GM18498 (cell line): Measurements from ENCODE around the gene WFDC1.

Source experiments
- ATAC-seq: cut with Tn5 transposase; IDR thresholded peaks from one replicate; pipeline ENCODE4 v1.9.1; 2021; ENCODE audit warnings: mild to moderate bottlenecking, moderate library complexity; ENCODE audit not compliant: unreplicated experiment

The WFDC1 gene

GRCh38 chr16:84350685-84351400 lies 56.2 kb downstream of the WFDC1 start:
- ATAC-seq: no peak

GRCh38 chr16:84351630-84352029 lies 57.0 kb downstream of the WFDC1 start:
- ATAC-seq: no peak

DNA sequence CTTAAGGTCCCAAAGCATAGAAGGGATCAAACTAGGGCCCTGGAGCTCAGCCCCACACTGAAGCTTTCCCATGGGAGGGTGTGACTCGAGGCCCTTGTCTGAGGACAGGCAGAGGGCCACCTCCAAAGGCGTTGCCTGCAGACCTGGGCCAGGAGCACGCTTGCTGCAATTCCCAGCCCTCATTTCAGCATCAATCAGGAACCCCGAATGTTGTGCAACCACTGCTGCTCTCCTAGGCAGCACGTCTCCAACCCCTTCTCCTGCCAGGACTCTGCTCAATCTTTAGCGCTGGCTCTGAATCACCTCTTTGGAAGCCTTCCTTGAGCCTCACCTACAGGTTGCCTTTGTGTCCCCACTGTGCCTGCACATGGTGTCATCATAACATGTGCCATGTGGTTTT lies 59.6 kb downstream of the WFDC1 start:
- no peak for ATAC-seq

- ATAC-seq: no peak
Measured at GRCh38 chr16:84355149-84355548, 60.5 kb downstream of the WFDC1 start.

DNA sequence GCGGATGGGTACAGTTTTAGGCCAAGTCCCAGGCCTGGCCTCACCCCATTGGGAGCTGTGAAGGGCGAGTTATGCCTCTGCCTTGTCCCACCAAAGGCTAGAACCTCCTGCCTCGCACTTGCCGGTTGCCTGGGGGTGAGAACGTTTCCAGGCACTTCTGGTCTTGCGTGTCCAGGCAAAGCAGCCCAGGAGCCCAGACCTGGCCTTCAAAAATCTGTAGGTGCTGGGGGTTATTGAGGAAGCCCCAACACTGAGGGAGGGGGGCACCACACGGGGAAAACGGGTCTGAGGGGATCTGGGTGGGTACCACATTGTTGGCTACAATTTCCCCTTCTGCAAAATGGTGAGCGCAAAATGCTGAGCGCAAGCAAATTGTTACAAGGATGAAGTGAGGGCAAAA lies 61.5 kb downstream of the WFDC1 start:
- no peak for ATAC-seq

DNA sequence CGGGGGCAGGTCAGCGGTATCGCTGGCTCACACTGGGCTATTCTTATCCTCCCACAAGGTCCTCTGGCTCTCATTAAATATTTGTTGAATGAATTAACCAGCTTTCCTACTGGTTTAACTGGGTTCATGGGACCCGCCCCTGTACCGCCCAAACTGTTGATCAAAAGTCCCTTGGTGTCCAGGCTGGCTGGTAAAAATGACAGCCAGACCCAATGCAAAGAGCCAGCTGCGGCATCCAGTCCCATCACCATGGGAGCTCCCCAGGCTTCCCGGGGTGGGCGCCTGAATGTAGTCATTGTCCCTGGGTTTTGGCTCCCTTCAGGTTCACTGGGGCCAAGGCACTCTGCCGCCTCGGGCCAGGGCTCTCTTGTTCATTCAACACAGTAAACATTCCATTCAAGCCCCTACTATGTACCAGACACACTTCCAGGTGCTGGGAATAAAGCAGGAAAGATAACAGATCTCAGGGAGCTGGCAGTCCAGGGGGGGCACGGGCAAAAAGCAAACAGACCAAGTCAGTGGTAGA lies 62.0 kb downstream of the WFDC1 start:
- ATAC-seq: no peak

DNA sequence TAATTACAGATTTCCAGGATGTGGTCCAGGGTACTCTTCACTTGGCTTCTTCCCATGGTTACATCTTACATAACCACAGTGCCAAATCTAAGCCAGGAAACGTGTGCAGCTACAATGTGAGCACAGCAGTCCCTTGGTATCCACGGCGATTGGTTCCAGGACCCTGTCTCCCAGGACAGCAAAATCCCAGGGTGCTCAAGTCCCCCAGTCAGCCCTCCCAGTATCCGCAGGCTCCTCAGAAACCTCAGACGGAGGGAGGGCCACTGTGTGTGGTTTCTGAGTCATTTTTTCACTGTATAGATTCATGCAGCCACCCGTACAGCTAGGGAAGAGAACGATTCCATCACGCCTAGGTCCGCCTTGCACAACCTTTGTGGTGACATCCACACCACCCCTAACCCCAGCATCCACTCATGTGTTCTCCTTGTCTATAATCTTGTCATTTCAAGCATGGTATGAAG lies 62.5 kb downstream of the WFDC1 start:
- ATAC-seq: no peak

GRCh38 chr16:84358601-84359295 lies 64.1 kb downstream of the WFDC1 start:
- no peak for ATAC-seq

- no peak for ATAC-seq
Measured at GRCh38 chr16:84359326-84359725, 64.6 kb downstream of the WFDC1 start.

DNA sequence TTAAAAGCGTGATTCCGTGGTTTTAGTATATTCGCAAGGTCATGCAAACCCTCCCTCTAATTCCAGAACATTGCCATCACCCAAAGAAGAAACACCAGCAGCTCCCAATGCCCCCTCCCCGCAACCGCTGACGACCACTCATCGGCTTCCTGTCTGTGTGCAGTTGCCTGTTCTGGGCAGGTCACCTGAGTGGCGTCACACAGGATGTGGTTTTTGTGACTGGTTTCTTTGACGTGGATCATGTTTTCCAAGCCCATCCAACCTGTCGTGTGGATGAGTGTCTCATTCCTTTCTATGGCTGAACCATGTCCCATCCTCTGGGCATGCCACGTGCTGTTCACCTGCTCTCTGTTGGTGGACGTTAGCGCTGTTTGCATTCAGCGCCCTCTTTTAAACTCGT lies 65.5 kb downstream of the WFDC1 start:
- no peak for ATAC-seq

DNA sequence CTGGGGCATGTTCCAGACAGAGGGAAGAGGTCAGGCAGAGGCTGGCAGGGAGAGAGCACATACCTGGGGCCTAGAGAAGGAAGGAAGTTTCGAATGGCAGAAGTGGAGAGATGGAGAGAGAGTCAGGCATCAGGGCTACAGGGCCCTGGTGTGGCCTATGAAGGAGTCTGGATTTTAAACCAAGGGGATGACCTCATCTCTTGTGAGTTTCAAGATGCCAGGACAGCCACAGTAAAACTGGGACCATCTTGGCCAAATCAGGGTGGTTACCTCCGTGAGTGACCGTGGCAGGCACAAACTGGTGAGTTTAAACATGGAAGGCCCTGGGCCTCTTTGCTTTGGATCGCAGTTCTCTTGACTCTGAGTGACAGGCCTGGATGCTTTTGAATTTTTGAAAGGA lies 66.1 kb downstream of the WFDC1 start:
- ATAC-seq: no peak

DNA sequence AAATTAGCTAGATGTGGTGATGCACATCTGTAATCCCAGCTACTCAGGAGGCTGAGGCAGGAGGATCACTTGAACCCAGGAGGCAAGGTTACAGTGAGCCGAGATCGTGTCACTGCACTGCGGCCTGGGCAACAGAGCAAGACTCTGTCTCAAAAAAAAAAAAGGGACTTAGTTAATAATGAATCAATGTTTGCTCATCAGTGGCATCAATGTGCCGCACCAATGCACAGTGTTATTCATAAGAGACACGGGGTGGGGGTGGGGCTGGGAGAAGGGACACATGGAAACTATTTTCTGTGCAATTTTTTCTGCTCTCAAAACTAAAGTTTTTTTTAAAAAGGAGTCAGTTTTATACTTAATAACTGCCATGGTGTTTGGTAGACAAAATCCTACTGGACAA lies 66.9 kb downstream of the WFDC1 start:
- no peak for ATAC-seq

GRCh38 chr16:84362471-84362941 lies 67.8 kb downstream of the WFDC1 start:
- no peak for ATAC-seq

DNA sequence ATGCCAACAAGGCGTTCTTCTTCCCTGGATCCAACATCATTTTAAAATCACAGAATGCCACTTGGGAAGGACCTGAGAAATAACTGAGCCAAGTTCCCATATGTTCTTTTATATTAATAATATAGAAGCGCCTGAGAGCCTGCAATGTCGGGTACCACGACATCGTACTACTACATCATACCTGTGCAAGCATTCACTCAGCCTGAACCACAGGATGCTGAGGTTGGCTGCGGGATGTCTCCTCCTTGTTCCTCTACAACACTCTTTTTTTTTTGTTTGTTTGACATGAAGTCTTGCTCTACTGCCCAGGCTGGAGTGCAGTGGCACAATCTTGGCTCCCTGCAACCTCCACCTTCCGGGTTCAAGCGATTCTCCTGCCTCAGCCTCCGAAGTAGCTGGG lies 71.5 kb downstream of the WFDC1 start:
- no peak for ATAC-seq

DNA sequence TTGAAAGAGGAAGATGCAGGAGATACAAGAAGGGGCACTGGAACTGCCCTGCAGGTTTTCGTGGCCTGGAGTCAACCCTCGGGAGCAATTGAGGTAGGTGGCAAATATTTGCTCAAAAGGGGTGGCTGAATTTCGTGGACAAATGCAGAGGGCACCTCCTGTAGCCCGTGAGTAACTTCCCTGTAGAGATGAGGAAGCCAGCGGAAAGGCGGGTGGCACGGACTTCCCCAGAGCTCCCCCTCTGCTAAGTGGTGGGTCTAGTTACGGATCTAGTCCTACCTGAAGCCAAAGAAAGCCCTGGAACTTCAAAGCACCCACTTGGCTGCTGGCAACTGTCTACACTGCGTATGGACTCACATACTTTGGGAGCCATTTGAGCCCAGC lies 72.6 kb downstream of the WFDC1 start:
- no peak for ATAC-seq

GRCh38 chr16:84367750-84368307 lies 73.2 kb downstream of the WFDC1 start:
- ATAC-seq: no peak

DNA sequence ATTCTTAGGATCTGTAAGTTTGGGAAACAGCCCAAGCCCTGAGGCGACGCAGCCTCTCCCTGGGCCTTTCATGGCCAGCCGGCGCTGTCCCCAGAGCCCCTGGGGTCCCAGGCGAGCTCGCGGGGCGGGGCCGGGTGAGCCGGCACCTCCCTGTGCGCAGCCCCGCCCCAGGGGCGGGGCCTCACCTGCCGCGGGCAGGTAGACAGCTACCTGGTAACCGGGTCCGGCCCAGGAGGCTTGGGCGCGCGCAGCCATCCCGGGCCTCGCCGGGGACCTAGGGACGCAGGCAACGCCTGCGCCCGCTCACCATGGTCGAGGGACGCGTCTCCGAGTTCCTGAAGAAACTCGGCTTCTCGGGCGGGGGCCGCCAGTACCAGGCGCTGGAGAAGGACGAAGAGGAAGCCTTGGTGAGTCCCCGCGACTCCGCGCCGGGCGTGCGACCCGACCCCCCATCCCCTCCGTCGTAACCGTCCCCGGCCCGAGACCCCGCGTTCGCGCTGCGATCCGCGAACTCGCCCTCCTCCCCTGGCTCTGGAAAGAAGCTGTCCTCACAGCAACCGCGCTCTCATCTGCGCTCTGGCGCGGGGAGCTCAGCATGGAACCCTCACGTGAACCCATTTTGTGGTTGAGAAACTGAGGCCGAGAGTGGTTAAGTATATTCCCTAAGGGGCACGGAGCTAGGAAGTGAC lies 73.8 kb downstream of the WFDC1 start, which contains the start of gene ATP2C2:
TSS of gene ATP2C2 (plus strand) at position 231 of the 689 bp plus-strand sequence. CDS start at position 309, 78 bp downstream.
- ATAC-seq: no peak

DNA sequence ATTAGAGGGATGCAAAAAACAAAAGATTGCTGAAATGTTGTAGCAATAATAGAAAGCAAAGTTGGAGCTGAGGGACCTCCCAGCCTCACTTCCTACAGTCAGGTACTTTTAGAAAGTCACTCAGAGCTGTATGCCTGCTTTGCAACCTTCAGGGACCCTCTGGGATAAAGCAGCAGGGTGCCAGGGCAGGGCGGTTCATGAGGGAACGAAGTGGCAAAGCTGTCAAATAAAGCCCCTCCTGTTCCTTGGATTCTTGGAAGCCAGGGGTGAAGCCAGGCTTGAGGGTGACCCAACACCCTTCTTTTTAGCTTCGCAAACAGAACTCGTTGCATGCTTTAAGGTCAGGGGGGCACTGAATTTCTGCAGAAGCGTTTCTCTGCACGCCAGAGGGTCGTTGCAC lies 74.4 kb downstream of the WFDC1 start:
- ATAC-seq: no peak

DNA sequence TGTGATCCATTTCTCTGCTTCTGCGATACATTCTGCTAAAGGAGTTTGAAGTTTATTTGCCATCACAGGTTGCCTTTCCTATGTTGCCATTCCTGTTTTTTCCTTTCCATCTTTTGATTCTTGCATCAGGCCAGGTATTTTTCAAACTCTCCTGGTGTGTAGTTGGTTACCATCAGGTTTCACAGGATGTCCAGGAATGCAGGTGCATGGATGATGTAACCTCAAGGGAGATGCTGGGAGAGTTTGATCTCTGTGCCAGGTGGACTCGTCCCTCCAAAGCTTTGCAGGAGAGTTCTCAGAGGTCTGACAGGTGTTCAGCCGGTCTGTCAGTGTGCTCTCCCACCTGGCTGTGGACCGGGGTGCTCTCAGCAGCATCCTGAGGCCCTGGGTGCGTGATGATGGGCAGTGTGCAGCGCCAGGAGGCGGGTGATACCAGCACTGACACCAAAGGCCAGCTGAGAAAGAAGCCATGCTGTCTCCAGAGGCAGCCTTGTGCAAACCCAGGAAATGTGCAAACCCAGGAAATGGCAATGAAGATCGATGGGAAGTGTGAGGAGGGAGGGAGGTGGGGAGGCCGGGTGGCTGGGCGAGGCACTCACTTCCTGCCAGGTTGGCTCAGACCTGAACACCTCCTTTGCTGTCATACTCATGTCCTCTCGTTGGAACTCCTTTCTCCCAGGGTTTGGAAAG lies 75.4 kb downstream of the WFDC1 start:
- ATAC-seq: no peak

GRCh38 chr16:84370723-84371552 lies 76.3 kb downstream of the WFDC1 start:
- ATAC-seq: no peak
